GM19438 (cell line): Measurements from ENCODE around the gene SCN1B.
"Not testable (repeated sequence)": the region's sequence is repeated elsewhere in the genome, so short reads cannot be mapped to it uniquely, and the experiment has no call there.

ENCODE experiments used
- ATAC-seq: cut with Tn5 transposase; IDR thresholded peaks from one replicate; pipeline ENCODE4 v1.9.1; 2021; ENCODE audit warnings: low read depth; ENCODE audit not compliant: unreplicated experiment

SCN1B gene

DNA sequence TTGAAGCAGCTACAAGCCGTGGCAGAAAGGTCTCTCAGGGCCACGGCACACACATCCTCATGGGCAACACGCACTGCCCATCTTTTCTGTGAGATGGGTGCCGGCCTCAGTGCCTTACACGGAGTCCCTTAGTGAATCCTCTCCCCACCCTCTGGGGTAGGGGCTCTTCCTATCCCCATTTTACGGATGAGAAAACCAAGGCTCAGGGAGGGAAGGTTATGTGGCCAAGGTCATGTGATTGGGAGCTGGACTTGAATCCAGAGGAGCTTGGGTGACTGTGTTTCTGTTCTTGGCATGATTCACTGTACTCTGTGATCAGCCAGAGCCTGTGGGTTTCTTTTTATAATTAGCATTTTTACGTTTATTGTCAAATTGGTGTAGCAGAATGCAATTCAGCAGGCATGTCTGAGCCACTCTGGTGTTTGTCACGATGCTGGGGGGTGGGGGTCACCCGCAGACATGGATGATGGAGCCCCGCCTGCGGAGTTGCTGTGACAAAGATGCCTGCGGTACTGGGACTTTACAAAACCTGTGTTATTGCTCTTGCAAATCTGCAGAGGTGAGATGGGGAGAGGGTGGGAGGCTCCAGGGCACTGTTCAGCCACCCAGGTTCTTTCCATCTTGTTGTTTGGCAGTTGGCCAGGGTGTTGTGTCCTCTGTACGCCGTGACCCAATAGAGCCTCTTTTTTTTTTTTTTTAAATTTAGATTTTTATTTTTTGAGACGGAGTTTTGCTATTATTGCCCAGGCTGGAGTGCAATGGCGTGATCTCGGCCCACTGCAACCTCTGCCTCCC, 4.5 kb downstream of the SCN1B start:
- ATAC-seq = no peak

DNA sequence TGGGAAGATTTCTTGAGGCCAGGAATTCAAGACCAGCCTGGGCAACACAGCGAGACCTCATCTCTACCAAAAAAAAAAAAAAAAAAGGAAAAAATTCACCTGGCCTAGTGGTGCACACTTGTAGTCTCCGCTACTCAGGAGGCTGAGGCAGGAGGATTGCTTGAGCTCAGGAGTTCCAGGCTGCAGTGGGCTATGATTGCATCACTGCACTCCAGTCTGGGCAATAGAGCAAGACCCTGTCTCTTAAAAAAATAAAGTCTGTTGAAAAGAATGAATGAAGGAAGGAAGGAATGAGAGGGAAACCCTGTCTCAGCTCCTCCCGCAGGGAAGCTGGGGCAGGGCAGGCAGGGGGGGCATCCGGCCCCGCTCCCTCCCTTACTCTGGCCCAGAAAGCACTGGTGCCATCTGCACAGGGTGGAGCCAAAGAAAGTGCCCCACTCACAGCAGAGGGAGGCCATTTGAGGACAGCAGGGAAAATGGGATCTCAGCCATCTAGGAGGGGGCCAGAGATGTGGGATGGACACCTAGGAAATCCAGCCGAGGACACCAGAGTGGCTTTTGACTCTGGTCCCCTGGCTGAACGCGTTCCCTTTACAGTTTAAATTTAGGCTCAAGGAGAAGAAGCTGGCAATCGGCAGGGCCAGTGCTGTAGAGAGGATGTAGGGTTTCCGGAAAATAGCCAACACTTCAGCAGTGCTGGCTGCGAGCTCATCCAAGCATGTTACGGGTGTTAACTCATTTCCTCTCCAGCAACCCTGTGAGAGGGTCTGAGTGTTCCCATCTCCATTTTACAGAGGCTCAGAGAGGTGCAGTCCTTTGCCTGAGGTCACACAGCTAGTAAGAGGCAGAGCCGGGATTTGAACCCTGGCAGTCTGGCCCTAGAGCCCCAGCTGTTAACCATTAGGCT, 7.7 kb downstream of the SCN1B start:
- no peak for ATAC-seq

DNA sequence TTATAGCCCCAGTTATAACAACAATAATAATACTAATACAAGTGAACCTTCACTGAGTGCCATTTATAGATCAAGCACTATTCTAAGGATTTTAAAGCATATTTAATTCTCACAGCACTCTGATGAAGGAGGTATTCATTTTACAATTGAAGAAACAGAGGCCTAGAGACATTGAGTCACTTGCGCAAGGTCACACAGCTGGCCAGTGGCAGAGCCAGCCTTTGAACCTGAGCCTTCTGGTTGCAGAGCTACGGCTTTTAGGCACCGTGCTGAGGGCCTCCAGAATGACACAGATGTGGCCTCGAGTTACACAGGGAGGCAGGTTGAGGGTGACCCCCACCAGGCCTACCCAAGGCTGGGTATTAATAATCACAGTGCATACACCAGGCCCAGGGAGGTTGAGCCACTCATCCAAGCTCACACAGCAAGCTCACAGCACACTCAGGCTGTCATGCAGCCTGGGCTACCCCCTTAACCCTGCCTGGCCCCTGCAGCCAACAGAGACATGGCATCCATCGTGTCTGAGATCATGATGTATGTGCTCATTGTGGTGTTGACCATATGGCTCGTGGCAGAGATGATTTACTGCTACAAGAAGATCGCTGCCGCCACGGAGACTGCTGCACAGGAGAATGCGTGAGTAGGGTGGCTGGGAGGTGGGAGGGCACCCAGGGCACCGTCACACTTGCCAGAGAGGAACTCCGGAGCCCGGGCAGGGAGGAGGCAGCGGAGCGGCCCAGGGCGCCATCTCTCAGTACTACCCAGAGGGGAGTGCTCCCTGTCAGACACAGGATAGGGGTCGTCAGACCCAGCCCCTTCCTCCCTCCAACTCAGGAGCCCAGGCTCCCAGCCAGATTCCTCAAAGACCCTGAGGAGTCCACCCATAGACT, 8.6 kb downstream of the SCN1B start:
- ATAC-seq = no peak

DNA sequence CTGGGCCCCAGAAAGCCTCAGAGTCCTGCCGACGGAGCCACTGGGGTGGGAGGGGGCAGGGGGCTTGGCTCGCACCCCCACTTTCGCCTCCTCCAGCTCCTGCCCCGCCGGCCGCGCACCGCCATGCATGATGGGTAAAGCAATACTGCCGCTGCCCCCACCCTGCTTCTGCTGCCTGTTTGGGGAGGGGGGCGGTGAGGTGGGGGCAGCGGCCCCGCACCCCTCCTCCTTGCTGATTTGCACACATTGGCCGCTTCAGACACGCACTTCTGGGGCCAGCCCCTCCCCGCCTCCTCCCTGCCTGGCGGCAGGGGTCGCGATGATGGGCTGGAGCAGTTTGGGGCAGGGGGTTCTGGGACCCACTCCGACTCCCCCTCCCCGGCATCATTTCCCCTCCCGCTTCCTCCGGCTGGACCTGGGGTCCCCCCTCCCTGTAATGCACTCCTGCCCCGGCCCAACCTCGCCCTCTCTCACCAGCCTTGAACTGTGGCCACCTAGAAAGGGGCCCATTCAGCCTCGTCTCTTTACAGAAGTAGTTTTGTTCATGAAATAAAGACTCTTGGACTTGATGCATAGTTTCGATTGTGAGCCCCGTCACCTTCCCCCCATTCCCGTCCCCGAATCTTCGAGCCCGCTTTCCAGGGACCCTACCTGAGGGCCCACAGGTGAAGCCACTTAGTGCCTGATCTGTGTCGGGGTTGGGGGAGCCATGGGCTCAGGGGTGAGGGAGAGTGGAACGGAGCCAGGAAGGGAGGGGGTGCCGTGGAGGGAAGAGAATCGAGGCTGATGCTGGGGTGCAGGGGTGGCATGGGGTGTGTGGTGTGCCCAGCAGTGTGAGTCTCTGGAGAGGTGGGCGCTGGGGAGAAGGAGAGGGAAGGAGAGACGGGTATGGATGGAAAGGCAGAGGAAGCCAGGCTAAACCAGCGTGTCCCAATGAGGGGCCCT, 9.9 kb downstream of the SCN1B start:
- ATAC-seq = no peak

DNA sequence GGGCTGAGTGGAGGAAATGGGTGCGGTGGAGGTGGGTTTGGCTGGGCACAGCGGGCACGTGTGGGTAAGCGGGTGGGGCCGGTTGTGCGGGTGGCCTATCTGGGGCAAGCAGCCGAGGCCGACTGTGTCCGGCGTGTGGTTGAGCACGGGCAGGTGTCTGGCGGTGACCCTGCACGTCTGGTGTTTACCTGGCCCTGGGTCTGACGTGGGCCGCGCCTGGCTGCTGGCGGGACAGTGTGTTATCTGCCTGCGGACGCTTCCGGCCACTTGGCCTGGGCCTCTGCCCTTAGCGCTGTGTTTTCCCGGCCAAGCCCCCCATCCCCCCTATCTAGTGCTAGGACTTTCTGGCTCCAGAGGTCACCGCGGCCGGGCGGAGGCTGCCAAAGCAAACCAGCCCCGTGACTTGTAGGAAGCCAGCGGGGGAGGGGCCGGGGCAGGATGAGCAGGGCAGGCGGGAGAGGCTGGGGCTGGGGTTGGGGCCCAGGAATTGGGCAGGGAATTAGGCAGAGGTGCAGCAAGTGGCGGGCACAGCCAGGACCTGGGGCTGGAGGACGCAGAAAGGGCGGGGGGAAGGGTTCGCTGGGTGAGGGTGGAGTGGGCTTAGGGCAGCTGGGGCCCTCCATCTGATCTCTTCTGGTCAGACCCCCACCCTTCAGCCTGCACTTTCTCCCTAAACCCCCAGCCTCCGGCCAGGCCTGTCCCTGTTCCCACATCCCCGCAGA, 10.7 kb downstream of the SCN1B start:
- no peak for ATAC-seq

DNA sequence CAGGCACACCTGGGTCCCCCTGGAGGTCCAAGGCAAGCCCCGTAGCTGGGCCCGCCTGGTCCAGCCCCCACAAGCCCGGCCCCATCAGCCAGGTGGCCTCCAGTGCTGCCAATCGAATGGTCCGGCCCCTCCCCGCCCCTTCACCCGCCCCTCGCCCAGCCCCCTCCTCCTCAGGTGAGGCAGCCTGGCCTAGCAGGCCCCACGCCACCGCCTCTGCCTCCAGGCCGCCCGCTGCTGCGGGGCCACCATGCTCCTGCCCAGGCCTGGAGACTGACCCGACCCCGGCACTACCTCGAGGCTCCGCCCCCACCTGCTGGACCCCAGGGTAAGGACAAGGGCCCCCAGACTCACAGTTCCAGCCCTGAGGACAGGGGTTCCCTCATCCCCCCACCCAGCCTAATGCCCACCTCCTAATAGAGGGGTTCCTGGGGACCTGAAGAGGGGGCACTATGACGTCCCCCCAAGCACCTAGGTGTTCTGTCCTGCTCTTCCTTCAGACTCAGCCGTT, 11.3 kb downstream of the SCN1B start, which contains the start of gene HPN:
HPN (plus strand) TSS at position 174 of the 508 bp plus-strand sequence. CDS start 786 bp downstream, outside the sequence.
- ATAC-seq = no peak

DNA sequence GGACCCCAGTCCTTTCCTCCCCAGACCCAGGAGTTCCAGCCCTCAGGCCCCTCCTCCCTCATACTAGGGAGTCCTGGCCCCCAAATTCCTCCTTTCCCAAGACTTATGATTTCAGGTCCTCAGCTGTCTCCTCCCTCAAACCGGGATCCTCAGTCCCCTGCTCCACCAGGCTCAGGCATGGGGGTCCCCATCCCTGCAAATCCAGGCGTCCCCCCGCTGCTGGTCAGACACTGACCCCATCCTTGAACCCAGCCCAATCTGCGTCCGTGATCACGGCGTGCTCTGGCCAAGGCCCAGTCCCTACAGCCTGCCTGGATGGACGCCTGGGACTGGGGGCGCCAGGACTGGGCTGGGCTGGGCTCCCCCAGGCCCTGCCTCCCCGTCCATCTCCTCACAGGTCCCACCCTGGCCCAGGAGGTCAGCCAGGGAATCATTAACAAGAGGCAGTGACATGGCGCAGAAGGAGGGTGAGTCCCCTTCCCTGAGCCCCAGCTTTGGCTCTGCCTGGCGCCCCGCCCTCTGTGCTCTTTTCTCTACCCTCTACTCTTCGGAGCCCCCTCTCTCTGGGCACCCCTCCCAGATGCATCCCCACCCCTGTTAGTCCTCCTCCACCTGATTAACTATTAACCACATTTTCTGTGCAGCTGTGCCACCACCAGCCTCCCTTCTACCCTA, 11.9 kb downstream of the SCN1B start:
- no peak for ATAC-seq

DNA sequence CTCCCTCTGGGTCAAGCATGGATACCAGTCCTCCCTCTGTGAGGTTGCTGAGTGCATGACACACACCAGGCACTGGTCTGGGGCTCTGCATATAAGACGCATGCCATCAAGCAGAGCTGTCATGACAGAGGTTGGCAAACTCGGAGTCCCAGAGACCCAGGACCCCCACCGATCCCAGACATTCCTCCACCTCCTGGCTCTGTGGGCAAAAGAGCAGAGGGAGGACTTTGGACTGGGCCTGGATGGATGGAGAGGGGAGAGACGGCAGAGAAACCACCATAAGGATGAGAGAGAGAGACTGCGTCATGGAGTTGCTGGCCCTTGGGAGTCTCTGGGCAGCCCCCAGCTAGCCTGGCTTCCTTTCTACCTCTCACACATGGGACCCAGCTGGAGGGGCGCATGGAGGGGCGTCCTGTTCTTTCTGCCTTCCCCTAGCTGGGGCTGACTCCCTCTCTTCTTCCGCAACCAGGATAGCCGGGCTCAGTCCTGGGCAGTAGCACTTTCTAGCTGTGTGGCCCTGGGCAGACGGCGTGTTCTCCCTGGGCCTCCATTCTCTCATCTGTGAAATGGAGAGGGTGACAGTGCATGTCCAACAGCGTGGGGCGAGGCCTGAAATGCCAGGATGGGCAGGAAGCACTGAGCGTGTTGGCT, 12.8 kb downstream of the SCN1B start:
- no peak for ATAC-seq

DNA sequence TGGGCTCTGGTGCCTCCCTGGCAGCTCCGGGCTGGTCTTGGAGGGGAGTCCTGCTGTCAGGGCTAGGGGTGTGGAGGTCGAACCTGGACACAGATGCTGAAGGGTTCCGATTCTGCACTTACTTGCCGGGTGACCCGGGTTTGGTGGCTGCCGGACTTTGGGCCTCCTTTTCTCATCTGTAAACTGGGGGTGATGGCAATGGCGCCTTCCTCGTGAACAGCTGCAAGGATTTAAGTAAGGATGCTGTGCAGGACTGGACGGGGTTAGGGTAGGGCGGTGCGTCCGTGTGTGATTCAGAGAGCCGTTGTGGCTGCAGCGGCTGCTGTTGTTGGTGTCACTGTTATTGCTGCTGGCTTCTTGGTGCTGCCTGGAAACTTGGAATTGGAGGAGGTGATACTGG, 13.6 kb downstream of the SCN1B start:
- no peak for ATAC-seq

DNA sequence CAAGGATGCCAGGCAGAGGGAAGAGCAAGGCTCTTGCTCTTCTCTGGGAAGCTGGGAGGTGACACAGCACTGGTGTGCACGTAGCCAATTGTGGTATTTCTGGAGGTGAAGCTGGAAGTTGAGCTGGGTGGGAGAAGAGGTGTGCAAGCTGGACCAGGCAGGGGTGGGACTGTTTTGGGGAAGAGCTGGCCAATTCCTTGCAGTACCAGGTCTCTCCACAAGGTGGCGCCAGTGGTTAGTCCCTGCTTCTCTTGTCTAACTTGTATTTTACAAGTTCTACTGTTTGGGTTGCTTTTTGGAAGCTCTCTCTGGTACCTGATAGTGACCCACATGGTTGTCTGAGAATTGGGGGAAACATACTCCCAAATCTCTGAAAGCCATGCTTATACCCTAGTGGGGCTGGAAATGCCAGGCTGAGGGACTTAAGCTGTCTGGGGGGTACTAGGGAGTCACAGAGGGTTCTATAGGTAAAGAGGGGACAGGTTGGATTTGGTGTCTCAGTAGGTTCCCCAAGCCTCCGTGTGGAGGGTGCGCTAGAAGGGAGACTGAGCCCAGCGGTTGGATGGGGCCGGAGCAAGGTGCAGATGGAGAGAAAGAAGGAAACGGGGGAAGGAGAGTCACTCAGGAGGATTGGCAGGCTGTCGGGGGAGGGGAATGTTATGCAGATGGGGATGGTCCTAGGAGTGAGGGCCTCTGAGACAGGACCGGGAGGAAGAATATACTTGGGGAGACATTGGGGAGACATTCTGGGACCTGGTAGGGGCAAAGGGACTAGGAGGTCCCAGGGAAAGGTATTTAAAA, 14.2 kb downstream of the SCN1B start:
- ATAC-seq = no peak

DNA sequence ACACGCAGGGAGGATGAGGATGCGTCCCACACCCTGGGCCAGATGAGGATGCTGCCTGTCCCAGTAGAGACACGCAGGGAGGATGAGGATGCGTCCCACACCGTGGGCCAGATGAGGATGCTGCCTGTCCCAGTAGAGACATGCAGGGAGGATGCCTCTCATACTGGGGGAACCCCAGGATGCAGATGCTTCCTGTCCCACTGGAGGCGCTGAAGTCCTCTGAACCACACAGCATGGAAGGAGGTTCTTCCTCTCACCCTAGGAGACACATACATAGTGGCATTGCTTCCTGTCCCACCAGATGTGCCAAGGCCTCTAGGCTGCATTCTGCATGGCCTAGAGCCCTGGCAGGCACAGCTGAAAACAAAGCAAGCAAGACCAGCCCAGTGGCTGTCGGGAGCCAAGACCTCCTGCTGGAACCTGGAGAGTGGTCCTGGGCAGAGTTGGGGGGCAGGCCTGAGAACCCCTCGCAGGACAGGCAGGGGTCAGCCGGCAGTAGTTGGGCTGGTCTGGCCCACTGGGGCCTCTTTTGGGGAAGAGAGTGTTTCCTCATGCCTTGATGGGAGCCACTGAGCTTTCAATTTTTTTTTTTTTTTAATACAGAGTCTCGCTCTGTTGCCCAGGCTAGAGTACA, 15.5 kb downstream of the SCN1B start:
- peak; percentile 77 for ATAC-seq

DNA sequence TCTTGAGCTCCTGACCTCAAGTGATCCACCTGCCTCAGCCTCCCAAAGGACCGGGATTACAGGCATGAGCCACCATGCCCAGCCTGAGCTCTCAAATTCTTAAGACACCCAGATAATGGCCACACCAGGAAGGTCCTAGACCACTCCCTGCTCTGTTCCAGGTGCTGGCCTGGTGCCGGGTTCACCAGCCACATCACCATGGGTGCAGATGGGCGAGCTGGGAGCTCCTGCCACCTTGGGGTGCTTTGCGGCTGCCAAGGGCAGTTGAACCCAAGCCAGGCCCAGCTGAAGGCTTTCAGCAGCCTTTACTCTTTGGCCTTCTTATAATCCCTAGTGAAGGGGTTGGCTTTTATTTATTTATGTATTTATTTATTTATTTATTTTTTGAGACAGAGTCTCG, 16.2 kb downstream of the SCN1B start:
- ATAC-seq = no peak

DNA sequence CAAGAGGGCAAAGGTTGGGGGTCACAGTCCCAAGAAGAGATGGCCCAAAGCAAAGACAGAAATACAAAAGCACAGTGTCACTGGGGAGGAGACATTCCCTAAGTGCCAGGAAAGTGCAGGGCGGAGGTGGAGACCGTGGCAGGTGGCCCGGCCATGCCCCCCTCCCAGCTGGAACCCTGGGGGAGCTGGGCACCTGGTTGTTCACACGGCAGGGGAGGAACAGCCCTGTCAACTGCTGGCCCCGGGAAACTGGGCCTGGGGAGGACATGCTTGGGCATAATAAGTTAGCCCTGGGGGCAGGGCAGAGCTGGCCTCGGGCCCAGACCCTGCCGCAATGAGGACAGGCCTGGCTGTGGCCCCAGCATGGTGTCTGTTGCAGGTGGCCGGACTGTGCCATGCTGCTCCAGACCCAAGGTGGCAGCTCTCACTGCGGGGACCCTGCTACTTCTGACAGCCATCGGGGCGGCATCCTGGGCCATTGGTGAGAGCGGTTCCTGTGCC, 18.7 kb downstream of the SCN1B start:
- no peak for ATAC-seq

DNA sequence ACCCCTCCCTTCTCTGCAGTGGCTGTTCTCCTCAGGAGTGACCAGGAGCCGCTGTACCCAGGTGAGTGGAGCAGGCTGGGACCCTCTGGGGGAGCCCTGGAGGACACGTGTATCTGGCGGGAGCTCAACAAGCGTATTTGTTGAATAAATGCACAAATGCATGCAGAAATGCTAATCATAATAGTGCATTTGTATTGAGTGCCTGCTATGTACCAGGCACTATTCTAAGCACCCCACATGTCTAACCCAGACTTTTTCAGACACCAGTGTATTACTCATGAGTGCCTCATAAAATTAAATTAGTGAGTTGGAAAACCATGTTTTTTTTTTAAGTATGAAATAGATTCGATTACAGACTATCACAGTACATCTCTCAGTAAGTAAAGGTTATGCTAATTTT, 19.2 kb downstream of the SCN1B start:
- no peak for ATAC-seq

DNA sequence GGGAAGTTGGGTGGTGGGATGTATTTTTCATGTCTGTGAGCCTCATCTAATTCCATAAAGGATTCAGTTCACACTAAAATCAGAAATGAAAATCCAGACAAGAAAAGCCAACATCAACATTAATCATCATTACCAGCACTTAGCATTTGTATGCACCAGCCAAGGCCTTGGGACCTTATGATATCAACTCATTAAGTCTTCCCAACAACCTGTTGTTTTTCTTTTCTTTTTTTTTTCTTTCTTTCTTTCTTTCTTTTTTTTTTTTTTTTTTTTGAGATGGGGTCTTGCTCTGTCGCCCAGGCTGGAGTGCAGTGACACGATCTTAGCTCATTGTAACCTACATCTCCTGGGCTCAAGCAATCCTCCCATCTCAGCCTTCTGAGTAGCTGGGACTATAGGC, 20.4 kb downstream of the SCN1B start:
- not testable (repeated sequence) for ATAC-seq

DNA sequence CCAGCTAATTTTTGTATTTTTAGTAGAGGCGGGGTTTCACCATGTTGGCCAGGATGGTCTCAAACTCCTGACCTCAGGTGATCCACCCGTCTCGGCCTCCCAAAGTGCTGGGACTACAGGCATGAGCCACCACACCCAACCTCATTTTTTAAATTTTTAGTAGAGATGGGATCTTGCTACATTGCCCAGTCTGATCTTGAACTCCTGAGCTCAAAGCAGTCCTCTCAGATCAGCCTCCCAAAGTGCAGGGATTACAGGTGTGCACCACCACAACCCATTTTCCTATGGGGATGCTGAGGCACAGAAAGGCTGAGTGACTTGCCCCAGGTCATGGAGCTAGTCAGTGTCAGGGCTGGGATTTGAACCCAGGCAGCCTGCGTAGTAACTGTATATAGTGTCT, 21.0 kb downstream of the SCN1B start:
- ATAC-seq = not testable (repeated sequence)
